K562 (cell line): Measurements from ENCODE around the gene DGCR2. TPM values are rescaled to one million over a fixed set of nuclear protein-coding genes. Genes with fewer than 3 reads are reported as not detected.
A peak's percentile ranks its signal among the peaks of the same experiment; 100 is the strongest.

Experiments used
- DNMT1 ChIP-seq: fragments of 450-650 bp; IDR thresholded peaks from 2 replicates; pipeline ENCODE4 v1.6.1; 2016; ENCODE audit warnings: antibody characterized with exemption, mild to moderate bottlenecking
- EHMT2 ChIP-seq: fragments of 450-650 bp; IDR thresholded peaks from 2 replicates; pipeline ENCODE4 v1.6.1; 2018; ENCODE audit warnings: antibody characterized with exemption
- FIP1L1 ChIP-seq: fragments of 200-400 bp; formaldehyde crosslinking; IDR thresholded peaks from 2 replicates; pipeline ENCODE4 v1.6.1; 2018; ENCODE audit warnings: mild to moderate bottlenecking, low read depth, low read length; ENCODE audit not compliant: poor library complexity, severe bottlenecking
- NFXL1 ChIP-seq: fragments of 450-650 bp; formaldehyde crosslinking; IDR thresholded peaks from 2 replicates; pipeline ENCODE4 v1.4.0; 2021; ENCODE audit warnings: mild to moderate bottlenecking
- RBM22 ChIP-seq: fragments of 200-400 bp; formaldehyde crosslinking; IDR thresholded peaks from 2 replicates; pipeline ENCODE4 v1.6.1; 2018; ENCODE audit warnings: low read length, low read depth; ENCODE audit not compliant: poor library complexity, severe bottlenecking
- RFX5 ChIP-seq: IDR thresholded peaks from 2 replicates; pipeline ENCODE4 v1.6.1; 2011; ENCODE audit warnings: low read depth, mild to moderate bottlenecking, improper control_type of control experiment, low read length
- TBP ChIP-seq: optimal IDR thresholded peaks from 2 replicates; pipeline ENCODE3; 2011; ENCODE audit warnings: low read depth, low read length, improper control_type of control experiment
- polyA plus RNA-seq, 8 experiments: library from polyadenylated mRNA; depleted of rRNA in 4 of 8; stranded (reverse) in 5 of 8; unstranded in 3 of 8; fragments of >200 nt; fragmentation: Nextera tagmentation in 2 of 8; fragmentation: Illumina TruSeq in 1 of 8; extraction: Ambion mirVana in 2 of 8; extraction: Trizol in 1 of 8; gene quantifications; 2 replicates each; pipeline versions ENCODE4 v1.2.1 to v1.2.3, GENCODE V29; 2011 to 2014; ENCODE audit warnings: inconsistent platforms in 1 of 8, missing spikeins in 1 of 8
- total RNA-seq, 7 experiments: library from RNA; depleted of rRNA in 6 of 7; stranded (reverse); fragments of >200 nt in 6 of 7; fragmentation: Illumina TruSeq in 2 of 7; extraction: Trizol in 2 of 7; gene quantifications; 2 replicates each; pipeline versions ENCODE4 v1.2.1 to v1.2.3, GENCODE V29; 2011 to 2021; ENCODE audit warnings: low replicate concordance in 1 of 7
- TF ChIP-seq, protein P1 (sequence below): conservative IDR thresholded peaks from 2 replicates; pipeline ENCODE4 v1.6.1; 2011; ENCODE audit warnings: low read depth, mild to moderate bottlenecking, low read length; ENCODE audit not compliant: control insufficient read depth
- TF ChIP-seq, protein P2 (sequence below): fragments of 250-450 bp; sonication (Bioruptor Pico); IDR thresholded peaks from 2 replicates; pipeline ENCODE4 v1.5.0; 2022; ENCODE audit warnings: mild to moderate bottlenecking
- TF ChIP-seq, protein P3 (sequence below), 2 experiments: fragments of 450-650 bp in 1 of 2; sonication (generic) in 1 of 2; formaldehyde crosslinking in 1 of 2; IDR thresholded peaks; 2 replicates each; pipeline versions ENCODE4 v1.7.1 to v1.9.0; 2016 to 2022; ENCODE audit warnings: inconsistent platforms in 1 of 2, mild to moderate bottlenecking in 1 of 2, missing genetic modification reagents in 1 of 2
- TF ChIP-seq, protein P4 (sequence below): fragments of 250-450 bp; sonication (Bioruptor Pico); IDR thresholded peaks from 2 replicates; pipeline ENCODE4 v1.8.0; 2022; ENCODE audit warnings: inconsistent platforms, mild to moderate bottlenecking, moderate library complexity, borderline replicate concordance

The DGCR2 gene
- total and polyA plus RNA-seq, 9 of the 15 experiments (the other 6 are each of a cell fraction or from before 2014, with no cell fraction given): 0.69 to 101 (median 56.4) TPM

DNA sequence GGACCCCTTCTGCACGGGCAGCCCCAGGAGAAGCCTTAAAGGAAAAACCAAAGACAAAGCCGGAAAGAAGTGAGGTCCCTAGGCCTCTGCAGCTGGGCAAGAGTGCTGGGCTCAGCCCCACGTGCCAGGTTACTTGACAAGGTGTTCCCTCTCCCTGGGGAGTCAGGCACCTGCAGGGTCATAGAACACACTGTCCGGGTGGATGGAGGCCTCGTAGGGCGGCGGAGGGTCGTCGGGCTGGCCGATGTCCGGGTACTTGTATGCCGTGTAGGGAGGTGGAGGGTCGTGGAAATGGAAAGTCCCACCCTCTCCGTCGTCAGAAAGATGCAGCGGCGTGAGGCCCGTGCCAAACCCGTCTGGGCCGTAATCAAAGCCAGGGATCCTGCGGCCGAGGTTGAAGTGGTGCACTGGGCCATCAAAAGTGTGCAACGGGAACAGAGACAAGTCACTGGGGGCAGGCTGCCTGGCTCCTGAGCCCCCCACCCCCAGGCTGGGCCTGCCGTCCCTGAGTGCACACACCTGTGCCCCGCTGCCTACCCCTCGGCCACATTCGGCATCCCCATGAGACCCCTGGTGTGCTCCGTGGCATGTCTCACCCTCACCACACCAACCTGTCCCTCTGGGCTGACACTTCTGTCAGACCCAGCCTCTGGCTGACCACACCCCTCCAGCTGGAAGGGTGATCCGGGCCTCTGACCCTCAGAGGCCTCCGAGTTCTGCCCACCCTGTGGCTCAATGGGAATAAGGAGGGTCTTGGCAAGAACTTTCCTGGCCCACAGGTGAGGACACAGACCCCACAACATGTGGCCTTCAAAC, 81.1 kb downstream of the DGCR2 start (continued):
- TF ChIP-seq NFXL1 (CRISPR knock-in tag) (no peak), EHMT2 (no peak), TBP (no peak), FIP1L1 (no peak), RBM22 (peak; percentile 80), RFX5 (no peak), DNMT1 (no peak)
- TF ChIP-seq, protein P1, sequence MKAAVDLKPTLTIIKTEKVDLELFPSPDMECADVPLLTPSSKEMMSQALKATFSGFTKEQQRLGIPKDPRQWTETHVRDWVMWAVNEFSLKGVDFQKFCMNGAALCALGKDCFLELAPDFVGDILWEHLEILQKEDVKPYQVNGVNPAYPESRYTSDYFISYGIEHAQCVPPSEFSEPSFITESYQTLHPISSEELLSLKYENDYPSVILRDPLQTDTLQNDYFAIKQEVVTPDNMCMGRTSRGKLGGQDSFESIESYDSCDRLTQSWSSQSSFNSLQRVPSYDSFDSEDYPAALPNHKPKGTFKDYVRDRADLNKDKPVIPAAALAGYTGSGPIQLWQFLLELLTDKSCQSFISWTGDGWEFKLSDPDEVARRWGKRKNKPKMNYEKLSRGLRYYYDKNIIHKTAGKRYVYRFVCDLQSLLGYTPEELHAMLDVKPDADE: no peak
- TF ChIP-seq, protein P2, sequence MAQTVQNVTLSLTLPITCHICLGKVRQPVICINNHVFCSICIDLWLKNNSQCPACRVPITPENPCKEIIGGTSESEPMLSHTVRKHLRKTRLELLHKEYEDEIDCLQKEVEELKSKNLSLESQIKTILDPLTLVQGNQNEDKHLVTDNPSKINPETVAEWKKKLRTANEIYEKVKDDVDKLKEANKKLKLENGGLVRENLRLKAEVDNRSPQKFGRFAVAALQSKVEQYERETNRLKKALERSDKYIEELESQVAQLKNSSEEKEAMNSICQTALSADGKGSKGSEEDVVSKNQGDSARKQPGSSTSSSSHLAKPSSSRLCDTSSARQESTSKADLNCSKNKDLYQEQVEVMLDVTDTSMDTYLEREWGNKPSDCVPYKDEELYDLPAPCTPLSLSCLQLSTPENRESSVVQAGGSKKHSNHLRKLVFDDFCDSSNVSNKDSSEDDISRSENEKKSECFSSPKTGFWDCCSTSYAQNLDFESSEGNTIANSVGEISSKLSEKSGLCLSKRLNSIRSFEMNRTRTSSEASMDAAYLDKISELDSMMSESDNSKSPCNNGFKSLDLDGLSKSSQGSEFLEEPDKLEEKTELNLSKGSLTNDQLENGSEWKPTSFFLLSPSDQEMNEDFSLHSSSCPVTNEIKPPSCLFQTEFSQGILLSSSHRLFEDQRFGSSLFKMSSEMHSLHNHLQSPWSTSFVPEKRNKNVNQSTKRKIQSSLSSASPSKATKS (CRISPR knock-in tag): no peak
- TF ChIP-seq, protein P3, sequence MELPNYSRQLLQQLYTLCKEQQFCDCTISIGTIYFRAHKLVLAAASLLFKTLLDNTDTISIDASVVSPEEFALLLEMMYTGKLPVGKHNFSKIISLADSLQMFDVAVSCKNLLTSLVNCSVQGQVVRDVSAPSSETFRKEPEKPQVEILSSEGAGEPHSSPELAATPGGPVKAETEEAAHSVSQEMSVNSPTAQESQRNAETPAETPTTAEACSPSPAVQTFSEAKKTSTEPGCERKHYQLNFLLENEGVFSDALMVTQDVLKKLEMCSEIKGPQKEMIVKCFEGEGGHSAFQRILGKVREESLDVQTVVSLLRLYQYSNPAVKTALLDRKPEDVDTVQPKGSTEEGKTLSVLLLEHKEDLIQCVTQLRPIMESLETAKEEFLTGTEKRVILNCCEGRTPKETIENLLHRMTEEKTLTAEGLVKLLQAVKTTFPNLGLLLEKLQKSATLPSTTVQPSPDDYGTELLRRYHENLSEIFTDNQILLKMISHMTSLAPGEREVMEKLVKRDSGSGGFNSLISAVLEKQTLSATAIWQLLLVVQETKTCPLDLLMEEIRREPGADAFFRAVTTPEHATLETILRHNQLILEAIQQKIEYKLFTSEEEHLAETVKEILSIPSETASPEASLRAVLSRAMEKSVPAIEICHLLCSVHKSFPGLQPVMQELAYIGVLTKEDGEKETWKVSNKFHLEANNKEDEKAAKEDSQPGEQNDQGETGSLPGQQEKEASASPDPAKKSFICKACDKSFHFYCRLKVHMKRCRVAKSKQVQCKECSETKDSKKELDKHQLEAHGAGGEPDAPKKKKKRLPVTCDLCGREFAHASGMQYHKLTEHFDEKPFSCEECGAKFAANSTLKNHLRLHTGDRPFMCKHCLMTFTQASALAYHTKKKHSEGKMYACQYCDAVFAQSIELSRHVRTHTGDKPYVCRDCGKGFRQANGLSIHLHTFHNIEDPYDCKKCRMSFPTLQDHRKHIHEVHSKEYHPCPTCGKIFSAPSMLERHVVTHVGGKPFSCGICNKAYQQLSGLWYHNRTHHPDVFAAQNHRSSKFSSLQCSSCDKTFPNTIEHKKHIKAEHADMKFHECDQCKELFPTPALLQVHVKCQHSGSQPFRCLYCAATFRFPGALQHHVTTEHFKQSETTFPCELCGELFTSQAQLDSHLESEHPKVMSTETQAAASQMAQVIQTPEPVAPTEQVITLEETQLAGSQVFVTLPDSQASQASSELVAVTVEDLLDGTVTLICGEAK (IDR thresholded peaks at IDR 0.05): no peak
- TF ChIP-seq, protein P3 (CRISPR knock-in tag; IDR thresholded peaks at IDR 0.05): no peak
- TF ChIP-seq, protein P4, sequence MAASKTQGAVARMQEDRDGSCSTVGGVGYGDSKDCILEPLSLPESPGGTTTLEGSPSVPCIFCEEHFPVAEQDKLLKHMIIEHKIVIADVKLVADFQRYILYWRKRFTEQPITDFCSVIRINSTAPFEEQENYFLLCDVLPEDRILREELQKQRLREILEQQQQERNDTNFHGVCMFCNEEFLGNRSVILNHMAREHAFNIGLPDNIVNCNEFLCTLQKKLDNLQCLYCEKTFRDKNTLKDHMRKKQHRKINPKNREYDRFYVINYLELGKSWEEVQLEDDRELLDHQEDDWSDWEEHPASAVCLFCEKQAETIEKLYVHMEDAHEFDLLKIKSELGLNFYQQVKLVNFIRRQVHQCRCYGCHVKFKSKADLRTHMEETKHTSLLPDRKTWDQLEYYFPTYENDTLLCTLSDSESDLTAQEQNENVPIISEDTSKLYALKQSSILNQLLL (CRISPR knock-in tag): no peak
